ENCODE results near the gene HBA1. TPM values are rescaled to one million over a fixed set of nuclear protein-coding genes. Genes with fewer than 3 reads are reported as not detected.

The HBA1 gene
- total RNA-seq, 1 experiment from 2014 or later, result not detected

GRCh38 chr16:143047-143446, 33.4 kb upstream of the HBA1 start:
- TF ChIP-seq EZH2 (IDR thresholded peaks at IDR 0.05; ENCODE audit: low read length, unreplicated experiment), result no peak
- no peak for TF ChIP-seq EZH2phosphoT487 (IDR thresholded peaks at IDR 0.05; ENCODE audit: borderline replicate concordance, low read length)
- no peak for TF ChIP-seq CTCF (conservative IDR thresholded peaks at IDR 0.05; ENCODE audit: low read depth, low read length)
- H3K9me3 ChIP-seq (ENCODE audit: low read length), result no peaks in the 10 kb centered on the region
- no peaks in the 10 kb centered on the region for H3K27me3 ChIP-seq (ENCODE audit: low read length)
- BruUV-seq (replicated peaks), result no TSS peak
- H4K20me1 ChIP-seq (ENCODE audit: low read length), result no peaks in the 10 kb centered on the region
- H3F3A ChIP-seq (ENCODE audit: low read length, unreplicated experiment), result no peaks in the 10 kb centered on the region
- intact Hi-C loops (cut with micrococcal nuclease), result no loop called here
- DNase-seq, result no peak
- no peaks in the 10 kb centered on the region for H3K4me1 ChIP-seq (ENCODE audit: insufficient read depth, low read length)
- no peak overlapping the region for H3K4me2 ChIP-seq (ENCODE audit: low read length)
- no peak overlapping the region for H3K27ac ChIP-seq (ENCODE audit: low read length)
- ChIA-PET CTCF (no interaction called here), POLR2A (ENCODE audit: unreplicated experiment) (no interaction called here)
- no peaks in the 10 kb centered on the region for H3K36me3 ChIP-seq (ENCODE audit: low read depth, low read length)
- no peaks in the 10 kb centered on the region for H3K9me2 ChIP-seq (replicated peaks; ENCODE audit: low read length)
- no peak overlapping the region for H3K4me3 ChIP-seq (ENCODE audit: low read length)
- ATAC-seq, result no peak
- H2AFZ ChIP-seq (ENCODE audit: low read length), result no peak overlapping the region
- peaks cover 1% of the 10 kb centered on the region for H3K79me2 ChIP-seq (ENCODE audit: low read length)
- H3K9ac ChIP-seq (ENCODE audit: low read length), result no peak overlapping the region

GRCh38 chr16:143456-143855, 33.0 kb upstream of the HBA1 start:
- no peak for TF ChIP-seq CTCF (conservative IDR thresholded peaks at IDR 0.05; ENCODE audit: low read depth, low read length)
- H3K4me1 ChIP-seq (ENCODE audit: insufficient read depth, low read length), result no peaks in the 10 kb centered on the region
- no peaks in the 10 kb centered on the region for H3K79me2 ChIP-seq (ENCODE audit: low read length)
- H3K27me3 ChIP-seq (ENCODE audit: low read length), result no peaks in the 10 kb centered on the region
- no peak for ATAC-seq
- H3K36me3 ChIP-seq (ENCODE audit: low read depth, low read length), result no peaks in the 10 kb centered on the region
- ChIA-PET CTCF (no interaction called here), POLR2A (ENCODE audit: unreplicated experiment) (no interaction called here)
- no peaks in the 10 kb centered on the region for H3K9me3 ChIP-seq (ENCODE audit: low read length)
- no peaks in the 10 kb centered on the region for H4K20me1 ChIP-seq (ENCODE audit: low read length)
- H3K9me2 ChIP-seq (replicated peaks; ENCODE audit: low read length), result no peaks in the 10 kb centered on the region
- no peak overlapping the region for H3K4me3 ChIP-seq (ENCODE audit: low read length)
- BruUV-seq (replicated peaks), result no TSS peak
- H2AFZ ChIP-seq (ENCODE audit: low read length), result no peak overlapping the region
- intact Hi-C loops (cut with micrococcal nuclease), result no loop called here
- no peaks in the 10 kb centered on the region for H3F3A ChIP-seq (ENCODE audit: low read length, unreplicated experiment)
- no peak for DNase-seq
- H3K27ac ChIP-seq (ENCODE audit: low read length), result no peak overlapping the region
- H3K4me2 ChIP-seq (ENCODE audit: low read length), result no peak overlapping the region
- no peak overlapping the region for H3K9ac ChIP-seq (ENCODE audit: low read length)

- Histone ChIP-seq H2AFZ (ENCODE audit: low read length) (no peak overlapping the region), H3K4me3 (ENCODE audit: low read length) (no peak overlapping the region), H3K9me2 (replicated peaks; ENCODE audit: low read length) (no peaks in the 10 kb centered on the region), H3K9ac (ENCODE audit: low read length) (no peak overlapping the region), H3K27ac (ENCODE audit: low read length) (no peak overlapping the region), H3K36me3 (ENCODE audit: low read depth, low read length) (no peaks in the 10 kb centered on the region), H3K4me1 (ENCODE audit: insufficient read depth, low read length) (no peaks in the 10 kb centered on the region), H4K20me1 (ENCODE audit: low read length) (no peaks in the 10 kb centered on the region), H3K9me3 (ENCODE audit: low read length) (no peaks in the 10 kb centered on the region), H3F3A (ENCODE audit: low read length, unreplicated experiment) (no peaks in the 10 kb centered on the region), H3K4me2 (ENCODE audit: low read length) (no peak overlapping the region), H3K27me3 (ENCODE audit: low read length) (no peaks in the 10 kb centered on the region), H3K79me2 (ENCODE audit: low read length) (no peaks in the 10 kb centered on the region)
- ATAC-seq (no peak), DNase-seq (no peak)
- ChIA-PET POLR2A (ENCODE audit: unreplicated experiment) (no interaction called here), CTCF (no interaction called here)
- intact Hi-C loops (cut with micrococcal nuclease), result no loop called here
- no TSS peak for BruUV-seq (replicated peaks)
- no peak for TF ChIP-seq CTCF (conservative IDR thresholded peaks at IDR 0.05; ENCODE audit: low read depth, low read length)
- no peak for TF ChIP-seq EZH2phosphoT487 (IDR thresholded peaks at IDR 0.05; ENCODE audit: borderline replicate concordance, low read length)
- no peak for TF ChIP-seq EZH2 (IDR thresholded peaks at IDR 0.05; ENCODE audit: low read length, unreplicated experiment)
Observed at GRCh38 chr16:144797-145252, 31.7 kb upstream of the HBA1 start.
